ENCODE measurements around the gene SYT15B.
A peak's percentile ranks its signal among the peaks of the same experiment; 100 is the strongest.
"Not testable (repeated sequence)": the region's sequence is repeated elsewhere in the genome, so short reads cannot be mapped to it uniquely, and the experiment has no call there.

Gene SYT15B

GRCh38 chr10:47751821-47752220 lies 11.6 kb downstream of the SYT15B start:
- H3K27me3 ChIP-seq (replicated peaks); H3K27ac ChIP-seq; in situ Hi-C loops (cut with HindIII; ENCODE audit: low pct_ligation_motif_present, low sequenced_read_pairs); H3K36me3 ChIP-seq (replicated peaks); H3K4me3 ChIP-seq (ENCODE audit: low read depth, low read length); DNase-seq: not testable (repeated sequence)

- H3K27me3 ChIP-seq (replicated peaks); in situ Hi-C loops (cut with HindIII; ENCODE audit: low pct_ligation_motif_present, low sequenced_read_pairs); H3K36me3 ChIP-seq (replicated peaks); DNase-seq; H3K4me3 ChIP-seq (ENCODE audit: low read depth, low read length); H3K27ac ChIP-seq: not testable (repeated sequence)
These were observed 13.0 kb downstream of the SYT15B start for GRCh38 chr10:47750360-47750759.

GRCh38 chr10:47746780-47747376 lies 16.5 kb downstream of the SYT15B start:
- H3K4me3 ChIP-seq (ENCODE audit: low read depth, low read length); H3K27me3 ChIP-seq (replicated peaks); H3K27ac ChIP-seq; in situ Hi-C loops (cut with HindIII; ENCODE audit: low pct_ligation_motif_present, low sequenced_read_pairs); H3K36me3 ChIP-seq (replicated peaks): not testable (repeated sequence)
- DNase-seq = peak; percentile 3

- H3K27ac ChIP-seq; H3K36me3 ChIP-seq (replicated peaks); DNase-seq; in situ Hi-C loops (cut with HindIII; ENCODE audit: low pct_ligation_motif_present, low sequenced_read_pairs); H3K27me3 ChIP-seq (replicated peaks); H3K4me3 ChIP-seq (ENCODE audit: low read depth, low read length): not testable (repeated sequence)
These were observed 18.5 kb downstream of the SYT15B start for GRCh38 chr10:47744881-47745280.

- H3K4me3 ChIP-seq (ENCODE audit: low read depth, low read length) = peak overlapping the region; percentile 50
- H3K27ac ChIP-seq; in situ Hi-C loops (cut with HindIII; ENCODE audit: low pct_ligation_motif_present, low sequenced_read_pairs); H3K27me3 ChIP-seq (replicated peaks); H3K36me3 ChIP-seq (replicated peaks): not testable (repeated sequence)
- DNase-seq = peak; percentile 2
These were observed 19.5 kb downstream of the SYT15B start for GRCh38 chr10:47743611-47744550.

GRCh38 chr10:47740868-47741267 lies 22.5 kb downstream of the SYT15B start:
- H3K27ac ChIP-seq; H3K27me3 ChIP-seq (replicated peaks); DNase-seq; H3K36me3 ChIP-seq (replicated peaks); in situ Hi-C loops (cut with HindIII; ENCODE audit: low pct_ligation_motif_present, low sequenced_read_pairs); H3K4me3 ChIP-seq (ENCODE audit: low read depth, low read length): not testable (repeated sequence)

GRCh38 chr10:47730911-47731310 lies 32.5 kb downstream of the SYT15B start:
- in situ Hi-C loops (cut with HindIII; ENCODE audit: low pct_ligation_motif_present, low sequenced_read_pairs); H3K4me3 ChIP-seq (ENCODE audit: low read depth, low read length); DNase-seq; H3K27ac ChIP-seq; H3K36me3 ChIP-seq (replicated peaks); H3K27me3 ChIP-seq (replicated peaks): not testable (repeated sequence)

- H3K36me3 ChIP-seq (replicated peaks); H3K27me3 ChIP-seq (replicated peaks); H3K4me3 ChIP-seq (ENCODE audit: low read depth, low read length); DNase-seq; in situ Hi-C loops (cut with HindIII; ENCODE audit: low pct_ligation_motif_present, low sequenced_read_pairs); H3K27ac ChIP-seq: not testable (repeated sequence)
These were observed 37.7 kb downstream of the SYT15B start for GRCh38 chr10:47725740-47726139.

GRCh38 chr10:47725047-47725446 lies 38.3 kb downstream of the SYT15B start:
- H3K27ac ChIP-seq; DNase-seq; H3K4me3 ChIP-seq (ENCODE audit: low read depth, low read length); H3K36me3 ChIP-seq (replicated peaks); in situ Hi-C loops (cut with HindIII; ENCODE audit: low pct_ligation_motif_present, low sequenced_read_pairs); H3K27me3 ChIP-seq (replicated peaks): not testable (repeated sequence)

- DNase-seq; H3K36me3 ChIP-seq (replicated peaks); H3K4me3 ChIP-seq (ENCODE audit: low read depth, low read length); H3K27ac ChIP-seq; H3K27me3 ChIP-seq (replicated peaks); in situ Hi-C loops (cut with HindIII; ENCODE audit: low pct_ligation_motif_present, low sequenced_read_pairs): not testable (repeated sequence)
These were observed 39.3 kb downstream of the SYT15B start for GRCh38 chr10:47724119-47724518.

GRCh38 chr10:47723362-47723761 lies 40.0 kb downstream of the SYT15B start:
- H3K27ac ChIP-seq; DNase-seq; H3K27me3 ChIP-seq (replicated peaks); in situ Hi-C loops (cut with HindIII; ENCODE audit: low pct_ligation_motif_present, low sequenced_read_pairs); H3K36me3 ChIP-seq (replicated peaks); H3K4me3 ChIP-seq (ENCODE audit: low read depth, low read length): not testable (repeated sequence)

- H3K27me3 ChIP-seq (replicated peaks); H3K4me3 ChIP-seq (ENCODE audit: low read depth, low read length); H3K36me3 ChIP-seq (replicated peaks); DNase-seq; in situ Hi-C loops (cut with HindIII; ENCODE audit: low pct_ligation_motif_present, low sequenced_read_pairs); H3K27ac ChIP-seq: not testable (repeated sequence)
These were observed 46.2 kb downstream of the SYT15B start for GRCh38 chr10:47717011-47717769.

Data from brain microvascular endothelial cell (primary cell).